HL-60 (cell line): ENCODE results near the gene POLR2F.

Experiments used
- GABPA ChIP-seq: IDR thresholded peaks from 2 replicates; pipeline ENCODE4 v1.6.1; 2012; ENCODE audit warnings: low read depth
- POLR2AphosphoS5 ChIP-seq: IDR thresholded peaks from 2 replicates; pipeline ENCODE4 v1.6.1; 2012; ENCODE audit warnings: low read depth
- REST ChIP-seq: IDR thresholded peaks from 2 replicates; pipeline ENCODE4 v1.6.1; 2012; ENCODE audit warnings: low read depth; ENCODE audit not compliant: insufficient replicate concordance
- SPI1 ChIP-seq: IDR thresholded peaks from 2 replicates; pipeline ENCODE4 v1.6.1; 2012; ENCODE audit warnings: low read depth, mild to moderate bottlenecking, borderline replicate concordance
- TF ChIP-seq, protein P1 (sequence below): IDR thresholded peaks from one replicate; pipeline ENCODE4 v1.5.1; 2011; ENCODE audit warnings: low read length, control low read depth, inconsistent platforms; ENCODE audit not compliant: insufficient read depth

DNA sequence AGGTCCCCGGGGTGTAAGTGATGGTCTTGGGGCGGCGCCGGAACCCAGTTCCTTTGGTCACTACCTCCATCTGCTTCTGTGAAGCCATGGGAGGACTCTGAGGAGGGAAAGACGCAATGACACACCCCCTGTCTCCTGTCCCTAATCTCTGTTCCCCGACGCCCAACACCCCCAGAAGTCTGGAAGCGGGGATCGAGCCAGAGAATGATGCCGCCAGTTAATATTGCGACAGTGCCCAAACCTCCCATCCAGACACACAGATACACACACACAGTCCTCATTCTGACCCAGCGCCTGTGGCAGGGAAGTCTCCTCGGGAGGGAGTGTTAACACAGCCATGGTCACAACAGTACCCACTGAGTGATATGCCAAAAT is 450 bp upstream of the POLR2F start:
- TF ChIP-seq, protein P1, sequence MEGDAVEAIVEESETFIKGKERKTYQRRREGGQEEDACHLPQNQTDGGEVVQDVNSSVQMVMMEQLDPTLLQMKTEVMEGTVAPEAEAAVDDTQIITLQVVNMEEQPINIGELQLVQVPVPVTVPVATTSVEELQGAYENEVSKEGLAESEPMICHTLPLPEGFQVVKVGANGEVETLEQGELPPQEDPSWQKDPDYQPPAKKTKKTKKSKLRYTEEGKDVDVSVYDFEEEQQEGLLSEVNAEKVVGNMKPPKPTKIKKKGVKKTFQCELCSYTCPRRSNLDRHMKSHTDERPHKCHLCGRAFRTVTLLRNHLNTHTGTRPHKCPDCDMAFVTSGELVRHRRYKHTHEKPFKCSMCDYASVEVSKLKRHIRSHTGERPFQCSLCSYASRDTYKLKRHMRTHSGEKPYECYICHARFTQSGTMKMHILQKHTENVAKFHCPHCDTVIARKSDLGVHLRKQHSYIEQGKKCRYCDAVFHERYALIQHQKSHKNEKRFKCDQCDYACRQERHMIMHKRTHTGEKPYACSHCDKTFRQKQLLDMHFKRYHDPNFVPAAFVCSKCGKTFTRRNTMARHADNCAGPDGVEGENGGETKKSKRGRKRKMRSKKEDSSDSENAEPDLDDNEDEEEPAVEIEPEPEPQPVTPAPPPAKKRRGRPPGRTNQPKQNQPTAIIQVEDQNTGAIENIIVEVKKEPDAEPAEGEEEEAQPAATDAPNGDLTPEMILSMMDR, result no peak
- TF ChIP-seq POLR2AphosphoS5 (no peak), GABPA (no peak), REST (no peak), SPI1 (no peak)
